GM12875 (cell line): Measurements from ENCODE around the gene PCYOX1L.

Source experiments
- H3K4me3 ChIP-seq: one replicate; pipeline ENCODE4 v1.5.1; 2011; ENCODE audit warnings: low read depth, low read length, control low read depth
- TF ChIP-seq, protein P1 (sequence below): IDR thresholded peaks from 2 replicates; pipeline ENCODE4 v1.5.1; 2011; ENCODE audit warnings: low read depth, mild to moderate bottlenecking, control low read depth, inconsistent platforms, low read length, moderate library complexity, borderline replicate concordance; ENCODE audit not compliant: insufficient read depth

The PCYOX1L gene

DNA sequence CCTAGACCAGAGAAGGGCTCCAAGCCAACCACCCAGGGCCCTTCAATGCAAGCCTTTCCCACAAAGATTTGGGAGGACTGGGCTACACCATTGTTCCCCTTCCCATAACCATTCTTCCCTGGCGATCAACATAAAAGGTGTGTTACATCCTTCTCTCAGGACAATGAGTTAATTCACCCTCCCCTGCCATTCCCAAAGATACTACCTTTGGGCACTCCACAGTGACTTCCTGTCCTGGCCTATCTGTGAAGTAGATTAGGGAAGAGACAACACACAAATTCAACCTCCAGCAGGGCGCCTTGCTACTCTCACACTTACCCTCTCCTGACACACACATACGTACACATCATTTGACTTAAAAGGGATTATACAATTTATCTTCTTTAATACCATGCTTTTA is 44.4 kb downstream of the PCYOX1L start:
- TF ChIP-seq, protein P1, sequence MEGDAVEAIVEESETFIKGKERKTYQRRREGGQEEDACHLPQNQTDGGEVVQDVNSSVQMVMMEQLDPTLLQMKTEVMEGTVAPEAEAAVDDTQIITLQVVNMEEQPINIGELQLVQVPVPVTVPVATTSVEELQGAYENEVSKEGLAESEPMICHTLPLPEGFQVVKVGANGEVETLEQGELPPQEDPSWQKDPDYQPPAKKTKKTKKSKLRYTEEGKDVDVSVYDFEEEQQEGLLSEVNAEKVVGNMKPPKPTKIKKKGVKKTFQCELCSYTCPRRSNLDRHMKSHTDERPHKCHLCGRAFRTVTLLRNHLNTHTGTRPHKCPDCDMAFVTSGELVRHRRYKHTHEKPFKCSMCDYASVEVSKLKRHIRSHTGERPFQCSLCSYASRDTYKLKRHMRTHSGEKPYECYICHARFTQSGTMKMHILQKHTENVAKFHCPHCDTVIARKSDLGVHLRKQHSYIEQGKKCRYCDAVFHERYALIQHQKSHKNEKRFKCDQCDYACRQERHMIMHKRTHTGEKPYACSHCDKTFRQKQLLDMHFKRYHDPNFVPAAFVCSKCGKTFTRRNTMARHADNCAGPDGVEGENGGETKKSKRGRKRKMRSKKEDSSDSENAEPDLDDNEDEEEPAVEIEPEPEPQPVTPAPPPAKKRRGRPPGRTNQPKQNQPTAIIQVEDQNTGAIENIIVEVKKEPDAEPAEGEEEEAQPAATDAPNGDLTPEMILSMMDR: no peak
- H3K4me3 ChIP-seq: no peak overlapping the region

DNA sequence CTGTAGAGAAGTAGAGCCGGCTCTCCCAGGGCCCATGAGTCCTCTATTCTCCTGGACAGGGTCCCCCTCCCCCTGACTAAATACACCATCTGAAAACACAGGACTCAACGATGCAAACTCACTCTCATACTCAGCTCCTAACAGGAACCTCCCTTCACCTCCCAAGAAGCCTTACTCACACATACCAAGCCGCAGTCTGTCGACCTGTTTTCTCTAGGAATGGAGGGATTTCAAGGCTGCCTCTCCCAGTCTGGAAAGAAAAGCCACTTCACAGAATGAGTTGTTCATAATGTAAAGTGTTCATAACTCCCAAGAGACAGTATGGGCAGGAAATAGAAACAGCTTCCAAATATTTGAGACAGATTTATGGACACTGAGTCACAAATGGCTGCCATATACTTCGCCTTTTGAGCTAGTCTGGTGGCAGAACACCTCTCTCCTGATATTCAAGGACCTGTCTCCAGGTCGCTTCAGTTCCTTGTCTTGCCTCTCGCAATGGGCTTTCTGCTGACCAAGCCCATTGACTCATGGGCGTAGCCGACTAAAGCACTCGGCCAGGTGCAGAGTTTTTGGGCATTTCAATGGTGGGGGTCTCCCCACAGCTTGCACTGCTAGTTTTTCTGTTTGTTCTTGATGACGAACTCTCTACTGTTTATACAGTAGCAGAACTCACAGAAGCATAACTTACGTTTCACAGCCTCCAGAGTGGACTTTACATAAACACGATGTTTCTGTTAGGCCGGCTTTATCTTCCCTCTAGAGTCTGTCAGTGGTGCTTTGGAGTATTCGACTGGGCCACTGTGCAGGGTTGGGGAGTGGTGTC is 46.3 kb downstream of the PCYOX1L start:
- no peak overlapping the region for H3K4me3 ChIP-seq
- TF ChIP-seq, protein P1: no peak

DNA sequence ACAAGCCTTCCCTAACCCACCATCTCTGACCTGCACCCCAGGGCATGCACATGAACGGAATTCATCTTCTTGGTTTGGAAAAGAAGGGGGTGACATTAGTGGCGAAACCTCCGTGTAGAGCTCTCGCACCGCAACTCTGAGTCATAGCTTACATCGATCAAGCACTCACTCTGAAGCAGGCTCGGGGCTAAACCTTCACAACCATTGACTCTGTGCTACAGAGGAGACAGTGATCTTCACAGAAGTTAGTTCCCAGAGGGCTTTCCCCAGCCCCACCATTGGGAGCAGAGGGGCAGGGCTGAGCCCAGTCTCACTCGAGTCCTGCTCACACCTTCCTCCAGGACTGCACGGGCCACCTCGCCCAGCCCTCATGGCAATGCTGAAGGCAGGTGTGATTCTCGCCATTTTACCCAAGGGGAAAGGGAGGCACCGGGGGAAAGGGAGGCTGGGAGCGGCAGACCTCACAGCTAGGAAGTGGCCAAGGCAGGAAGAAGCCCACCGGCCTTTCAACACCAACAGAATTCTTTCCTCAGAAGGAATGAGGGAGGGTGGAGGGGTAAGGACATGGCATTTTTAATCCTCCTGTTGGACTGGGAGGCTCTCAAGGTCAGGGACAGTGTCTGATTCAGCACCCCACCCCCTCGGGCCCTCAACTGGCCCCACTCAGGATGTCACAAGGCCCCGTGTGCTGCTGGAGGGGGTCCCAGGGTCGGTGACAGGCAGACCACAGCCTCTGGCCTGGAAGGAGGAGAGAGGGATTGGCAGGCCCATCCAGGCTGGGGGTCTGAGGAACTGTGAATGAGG is 47.1 kb downstream of the PCYOX1L start:
- TF ChIP-seq, protein P1: no peak
- no peak overlapping the region for H3K4me3 ChIP-seq

DNA sequence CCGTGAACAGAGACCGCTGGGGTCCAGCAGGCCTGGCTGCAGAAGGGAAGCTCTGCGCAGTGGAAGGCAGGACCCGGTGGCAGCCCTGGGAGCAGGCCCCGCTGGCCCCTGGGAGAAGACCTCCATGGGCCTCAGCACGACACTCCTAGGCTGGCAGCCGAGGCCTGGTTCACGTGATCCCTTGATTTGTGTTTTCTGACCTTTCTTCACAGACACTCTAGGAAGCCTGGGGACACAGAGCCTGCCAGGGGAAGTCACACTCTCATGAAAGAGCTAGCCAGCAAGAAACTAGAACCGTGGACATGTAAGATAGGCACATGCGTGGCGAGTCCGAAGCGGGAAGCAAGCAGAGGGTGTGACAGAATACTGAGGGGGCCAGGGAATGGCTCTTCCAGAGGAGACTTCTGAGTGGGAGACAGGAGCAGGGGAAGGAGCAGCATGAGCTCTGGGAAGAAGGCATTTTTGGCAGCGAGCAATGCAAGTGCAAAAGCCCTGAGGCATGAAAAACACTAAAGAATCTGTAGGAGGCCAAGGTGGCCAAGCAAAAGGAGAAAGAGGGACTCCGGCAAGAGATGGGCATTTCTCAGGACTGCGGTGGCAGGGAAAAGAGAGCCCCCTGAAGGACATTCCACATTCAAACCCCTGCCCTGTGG is 47.8 kb downstream of the PCYOX1L start:
- TF ChIP-seq, protein P1: no peak
- H3K4me3 ChIP-seq: no peak overlapping the region

DNA sequence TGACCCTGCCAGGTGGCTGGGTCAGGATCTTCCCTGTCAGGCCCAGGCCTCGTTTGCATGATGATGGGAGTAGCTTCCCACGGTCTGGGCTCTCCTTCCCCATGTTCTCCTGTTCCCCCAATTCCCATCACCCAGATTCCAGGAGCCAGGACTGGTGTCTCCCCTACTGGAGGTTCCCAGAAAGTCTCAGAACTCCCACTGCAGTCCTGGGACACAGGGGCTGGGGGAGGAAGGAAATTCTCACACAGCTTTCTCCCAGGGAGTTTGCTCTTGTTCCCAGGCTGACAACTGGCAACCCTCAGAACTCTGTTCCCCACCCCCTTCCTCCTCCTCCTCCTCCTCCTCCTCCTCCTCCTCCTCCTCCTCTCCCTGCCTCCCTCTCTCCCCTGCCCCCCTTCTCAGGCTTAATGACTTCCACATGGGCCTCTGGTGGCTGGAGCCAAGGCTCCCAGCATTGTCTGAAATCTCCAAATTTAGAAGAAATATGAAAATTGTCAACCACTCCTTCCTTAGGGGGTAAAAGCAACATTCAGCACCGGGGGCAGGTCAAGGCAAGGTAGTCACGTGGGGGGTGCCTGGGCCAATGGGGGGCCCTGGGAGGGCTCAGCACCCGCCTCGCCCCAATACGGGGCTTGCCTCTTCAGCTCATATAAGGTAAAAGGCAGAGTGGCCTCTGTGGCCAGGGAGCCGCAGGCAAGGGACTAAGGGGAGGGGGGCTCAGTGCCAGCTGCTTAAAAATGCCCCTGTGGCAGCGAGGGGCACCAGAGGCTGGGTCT is 48.5 kb downstream of the PCYOX1L start:
- TF ChIP-seq, protein P1: no peak
- H3K4me3 ChIP-seq: no peak overlapping the region

DNA sequence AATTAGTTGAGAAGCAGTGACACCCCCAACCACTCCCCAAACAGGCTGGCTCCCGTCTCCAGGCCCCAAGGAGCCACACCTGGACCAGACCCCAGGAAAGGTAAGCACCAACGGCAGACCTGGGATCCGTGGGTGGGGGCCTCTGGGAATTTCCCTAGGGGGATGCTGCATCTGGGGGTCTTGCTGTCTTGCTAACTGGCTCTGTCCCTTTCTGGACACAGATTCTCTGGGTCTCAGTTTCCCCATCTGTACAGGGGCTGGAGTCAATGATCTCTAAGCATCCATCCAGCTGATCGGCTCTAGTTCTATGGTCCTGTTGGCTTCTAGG is 49.1 kb downstream of the PCYOX1L start:
- no peak overlapping the region for H3K4me3 ChIP-seq
- TF ChIP-seq, protein P1: no peak
